ENCODE measurements around the gene PJVK. TPM values are rescaled to one million over a fixed set of nuclear protein-coding genes. Genes with fewer than 3 reads are reported as not detected.
A peak's percentile ranks its signal among the peaks of the same experiment; 100 is the strongest.

PJVK gene
- total RNA-seq (2016; rRNA removed; fragmentation: Illumina TruSeq; extraction: Trizol) (1.1 and 1.2 TPM in 2 replicates), polyA plus RNA-seq (2011; rRNA removed) (2.6 and 3.0 TPM in 2 replicates), polyA minus RNA-seq (2011; rRNA and poly(A)+ RNA removed; ENCODE audit: low replicate concordance) (1.1 and 1.8 TPM in 2 replicates), Bru-seq, nascent RNA (percentile 53 among the genes with signal in this experiment), BruChase-seq, experiment 1, labeled RNA remaining after a 6-hour chase (percentile 51 among the genes with signal in this experiment), BruChase-seq, experiment 2, labeled RNA remaining after a 2-hour chase (percentile 48 among the genes with signal in this experiment)
- total RNA-seq (2016; cell fraction: cytosol; rRNA removed; fragmentation: Illumina TruSeq; extraction: Trizol; ENCODE audit: low read depth), result 0.81 and 2.0 TPM in 2 replicates
- 0.77 and 1.5 TPM in 2 replicates for total RNA-seq (2016; cell fraction: insoluble cytoplasmic fraction; rRNA removed; fragmentation: Illumina TruSeq; extraction: Trizol)
- total RNA-seq (2016; cell fraction: membrane; rRNA removed; fragmentation: Illumina TruSeq; extraction: Trizol), result 1.1 TPM in 2 replicates
- 3.4 and 4.2 TPM in 2 replicates for total RNA-seq (2016; cell fraction: nucleus; rRNA removed; fragmentation: Illumina TruSeq; extraction: Trizol)
- 0.51 and 1.1 TPM in 2 replicates for polyA plus RNA-seq (2011; cell fraction: cytosol; rRNA removed)
- 6.3 and 6.4 TPM in 2 replicates for polyA plus RNA-seq (2011; cell fraction: nucleus; rRNA removed)
- 1.5 and 2.9 TPM in 2 replicates for polyA plus RNA-seq (2012)
- 0.46 and 0.58 TPM in 2 replicates for polyA plus RNA-seq (2016; cell fraction: cytosol; fragmentation: Illumina TruSeq; extraction: Trizol; ENCODE audit: low read depth)
- polyA plus RNA-seq (2016; cell fraction: insoluble cytoplasmic fraction; fragmentation: Illumina TruSeq; extraction: Trizol; ENCODE audit: low read depth), result 0.67 and 1.3 TPM in 2 replicates
- polyA plus RNA-seq (2016; cell fraction: membrane; fragmentation: Illumina TruSeq; extraction: Trizol; ENCODE audit: low read depth), result 0.48 and 0.77 TPM in 2 replicates
- polyA plus RNA-seq (2016; cell fraction: nucleus; fragmentation: Illumina TruSeq; extraction: Trizol; ENCODE audit: insufficient read depth, low read depth), result 7.3 and 8.2 TPM in 2 replicates
- 0.35 TPM in 1 of 2 replicates, not detected in the other for polyA minus RNA-seq (2011; cell fraction: cytosol; rRNA and poly(A)+ RNA removed)
- 9.3 and 9.6 TPM in 2 replicates for polyA minus RNA-seq (2011; cell fraction: nucleus; rRNA and poly(A)+ RNA removed)
- long read RNA-seq, experiment 1, partial matches to known transcripts, result 0 of 1 reads
- long read RNA-seq, experiment 1, other reads (novel, unspliced or antisense), result 1 of 1 reads
- long read RNA-seq, experiment 2, partial matches to known transcripts, result 0 of 2 reads
- long read RNA-seq, experiment 2, other reads (novel, unspliced or antisense), result 1 of 2 reads

GRCh38 chr2:178450774-178451525 is at the start of gene PJVK, which contains the start of gene PRKRA:
TSS of gene PJVK (plus strand) at chr2:178451378. CDS start at chr2:178453410, 2,032 bp downstream.
TSS of gene PRKRA (minus strand) at chr2:178451175. CDS start at chr2:178451030, 145 bp downstream.
- Histone ChIP-seq H3K27ac (ENCODE audit: extremely low read length, insufficient read depth, low read length) (peak within 1 kb of the TSS; percentile 96), H3K9ac (ENCODE audit: insufficient read depth, low read depth, low read length) (peak within 1 kb of the TSS; percentile 98), H3K4me1 (ENCODE audit: insufficient read depth, low read length) (peaks cover 33% of the 10 kb centered on the region), H3K27me3 (ENCODE audit: control insufficient read depth in 1 of 2, insufficient read depth in 2 of 2, low read length in 2 of 2) (no peaks in the 10 kb centered on the region; a peak in 1 of 5 replicates), H3K9me3 (ENCODE audit: low read length) (no peaks in the 10 kb centered on the region), H3K79me2 (ENCODE audit: insufficient read depth, low read length) (peaks cover 26% of the 10 kb centered on the region), H3K4me3 (replicated peaks in 1 of 3; ENCODE audit: insufficient read depth in 1 of 3, low read depth in 2 of 3, low read length in 3 of 3) (peak within 1 kb of the TSS; percentile 75 to 88 (median 82)), H3K4me2 (ENCODE audit: low read depth, low read length) (peak within 1 kb of the TSS; percentile 85), H3K36me3 (replicated peaks in 1 of 2; ENCODE audit: control insufficient read depth in 1 of 2, insufficient read depth in 2 of 2, low read length in 2 of 2) (peaks cover 5 to 26% of the 10 kb centered on the region in 2 experiments; a peak in 4 of 5 replicates), H4K20me1 (ENCODE audit: insufficient read depth, low read length) (peaks cover 14% of the 10 kb centered on the region; the same call in 1 of the 2 replicates), H2AFZ (ENCODE audit: low read length) (no peak within 1 kb of the TSS)
- no TSS peak for BruUV-seq (replicated peaks)
- FAIRE-seq (peak; percentile 55), DNase-seq (ENCODE audit: low spot score) (peak; percentile 93), ATAC-seq (peak; percentile 97)
- ChIA-PET CTCF (ENCODE audit: low intra/inter-chr PET ratio, low total read pairs) (interaction anchor here (1.1 kb wide), 1 partner anchor 28 kb away, joined by 4 read pairs; the partner anchor contains the start of gene FKBP7), POLR2A (interaction anchor here (0.7 to 3.9 kb wide), 31 partner anchors 8 to 1187 kb away, joined by 3 to 97 read pairs (median 5); partner anchors contain the start of genes FKBP7, NFE2L2, PLEKHA3 and RBM45)
- intact Hi-C loops (cut with micrococcal nuclease; ENCODE audit: unreplicated experiment), result loop anchor here (1.0 to 10.0 kb wide), 6 partner anchors 18 to 1054 kb away; partner anchors contain the start of gene FKBP7
- in situ Hi-C loops (cut with HindIII; ENCODE audit: extremely low pct_ligation_motif_present, low pct_unique_long_range_greater_than_20kb), result no loop called here
- 2% methylated on average over 11 of the region's 76 CpGs for WGBS (ENCODE audit: low lambda C conversion rate)
- TF ChIP-seq, protein P1, sequence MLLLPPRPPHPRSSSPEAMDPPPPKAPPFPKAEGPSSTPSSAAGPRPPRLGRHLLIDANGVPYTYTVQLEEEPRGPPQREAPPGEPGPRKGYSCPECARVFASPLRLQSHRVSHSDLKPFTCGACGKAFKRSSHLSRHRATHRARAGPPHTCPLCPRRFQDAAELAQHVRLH (CRISPR knock-in tag; IDR thresholded peaks at IDR 0.05; ENCODE audit: borderline replicate concordance, low read depth), result peak; percentile 95; the same call in 1 of the 2 replicates
- TF ChIP-seq ZBTB3 (CRISPR knock-in tag; IDR thresholded peaks at IDR 0.05; ENCODE audit: borderline replicate concordance, low read depth) (peak; percentile 57; the same call in 1 of the 2 replicates), ZNF143 (CRISPR knock-in tag; IDR thresholded peaks at IDR 0.05) (peak; percentile 90), PHF20 (CRISPR knock-in tag; IDR thresholded peaks at IDR 0.05) (peak; percentile 80), GLMP (CRISPR knock-in tag; IDR thresholded peaks at IDR 0.05; ENCODE audit: borderline replicate concordance) (no peak), ZNF333 (CRISPR knock-in tag; IDR thresholded peaks at IDR 0.05; ENCODE audit: borderline replicate concordance) (peak; percentile 93), ARNTL (CRISPR knock-in tag; IDR thresholded peaks at IDR 0.05) (peak; percentile 62; the same call in 1 of the 2 replicates), ZNF720 (CRISPR knock-in tag; IDR thresholded peaks at IDR 0.05) (0 out of 2 replicates have a peak, but pooled peaks have one; percentile 80), ATRX (CRISPR knock-in tag; IDR thresholded peaks at IDR 0.05; ENCODE audit: borderline replicate concordance) (no peak), ZBTB43 (CRISPR knock-in tag; conservative IDR thresholded peaks at IDR 0.05) (no peak; the same call in 1 of the 2 replicates)
- TF ChIP-seq, protein P2, sequence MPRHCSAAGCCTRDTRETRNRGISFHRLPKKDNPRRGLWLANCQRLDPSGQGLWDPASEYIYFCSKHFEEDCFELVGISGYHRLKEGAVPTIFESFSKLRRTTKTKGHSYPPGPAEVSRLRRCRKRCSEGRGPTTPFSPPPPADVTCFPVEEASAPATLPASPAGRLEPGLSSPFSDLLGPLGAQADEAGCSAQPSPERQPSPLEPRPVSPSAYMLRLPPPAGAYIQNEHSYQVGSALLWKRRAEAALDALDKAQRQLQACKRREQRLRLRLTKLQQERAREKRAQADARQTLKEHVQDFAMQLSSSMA (CRISPR knock-in tag; IDR thresholded peaks at IDR 0.05), result peak; percentile 79; the same call in 1 of the 2 replicates
